HG03064 (cell line): ENCODE results near the gene MEF2B.
A peak's percentile ranks its signal among the peaks of the same experiment; 100 is the strongest.
"Not testable (repeated sequence)": the region's sequence is repeated elsewhere in the genome, so short reads cannot be mapped to it uniquely, and the experiment has no call there.

ENCODE experiments used
- ATAC-seq: cut with Tn5 transposase; IDR thresholded peaks from one replicate; pipeline ENCODE4 v1.9.1; 2021; ENCODE audit warnings: low read depth; ENCODE audit not compliant: unreplicated experiment

Gene MEF2B

DNA sequence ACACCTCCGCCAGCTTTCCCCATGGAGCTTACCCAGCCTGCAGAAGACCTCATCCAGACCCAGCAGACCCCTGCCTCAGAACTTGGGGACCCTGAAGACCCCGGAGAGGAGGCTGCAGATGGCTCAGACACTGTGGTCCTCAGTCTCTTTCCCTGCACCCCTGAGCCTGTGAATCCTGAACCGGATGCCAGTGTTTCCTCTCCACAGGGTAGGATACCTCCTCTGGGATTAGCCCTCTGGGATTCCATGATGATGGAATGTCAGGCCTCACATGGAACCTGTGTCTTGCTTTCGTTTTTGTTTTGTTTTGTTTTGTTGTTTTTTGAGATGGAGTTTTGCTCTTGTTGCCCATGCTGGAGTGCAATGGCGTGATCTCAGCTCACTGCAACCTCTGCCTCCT, 23.9 kb upstream of the MEF2B start:
- no peak for ATAC-seq

DNA sequence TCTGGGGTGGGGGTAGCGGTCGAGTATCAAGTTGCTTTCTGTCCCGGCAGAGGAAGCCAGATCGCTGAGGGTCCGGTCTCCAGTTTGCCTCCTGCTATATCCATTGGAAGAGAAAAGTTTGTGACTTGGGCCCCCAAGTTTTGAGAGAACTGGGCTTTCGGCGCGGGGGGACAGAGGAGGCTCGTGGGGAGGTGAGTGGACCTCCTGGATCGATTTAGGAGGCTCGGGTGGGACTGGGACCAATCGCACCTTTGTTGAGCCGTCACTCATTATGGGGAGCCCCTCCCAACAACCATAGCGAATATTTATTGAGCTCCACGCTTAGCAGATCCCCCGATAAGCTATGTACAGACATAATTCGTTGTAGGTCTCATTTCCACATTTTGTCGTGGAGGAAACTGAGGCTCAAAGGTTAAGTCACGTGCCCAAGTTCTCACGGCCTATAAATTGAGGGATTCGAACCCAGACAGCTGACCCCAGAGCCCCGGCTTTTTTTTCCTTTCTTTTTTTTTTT, 22.9 kb upstream of the MEF2B start:
- no peak for ATAC-seq

DNA sequence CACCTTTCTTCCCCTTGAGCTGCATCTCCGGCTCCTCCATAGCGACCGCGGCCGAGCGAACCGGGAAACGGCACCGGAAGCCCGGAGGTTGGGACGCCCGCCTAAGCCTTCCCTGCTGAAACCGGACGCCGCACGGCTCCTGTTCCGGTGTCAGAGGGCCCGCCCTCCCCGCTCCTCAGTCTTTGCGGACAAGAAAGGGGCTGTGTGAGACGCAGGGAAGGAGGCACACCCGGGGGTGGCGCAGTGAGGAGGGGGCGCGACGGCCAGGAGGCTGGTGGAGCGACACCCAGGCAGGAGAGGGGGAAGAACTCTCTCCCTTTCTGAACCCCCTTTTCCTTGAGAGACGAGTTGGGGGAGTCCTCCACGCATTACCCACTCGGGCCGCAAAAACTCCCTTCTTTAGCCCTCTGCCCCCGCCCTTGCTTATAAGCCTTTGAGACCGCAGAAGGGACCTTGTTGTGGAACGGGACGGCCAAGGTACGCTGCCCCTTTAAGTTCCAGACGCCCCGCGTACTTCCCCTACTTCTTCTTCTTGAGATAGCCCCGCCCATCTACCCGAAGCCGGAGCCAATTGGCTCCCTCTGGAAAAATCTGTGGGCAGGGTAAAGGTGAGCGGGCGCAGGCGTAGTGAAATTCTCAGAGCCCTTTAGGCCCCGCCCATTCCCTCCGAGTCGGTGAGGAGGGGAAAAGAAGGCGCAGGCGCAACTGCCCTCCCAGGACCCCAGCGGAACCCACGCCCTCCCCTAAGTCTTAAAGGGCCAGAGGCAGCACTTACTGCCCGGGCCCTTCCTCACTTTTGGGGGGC, 22.2 kb upstream of the MEF2B start, which contains the start of the genes BORCS8 and RFXANK:
TSS of gene BORCS8 (minus strand) at position 75 of the 805 bp plus-strand sequence. CDS start at position 40, 35 bp downstream.
TSS of gene RFXANK (plus strand) at position 181 of the 805 bp plus-strand sequence. CDS start 1,689 bp downstream, outside the sequence.
- ATAC-seq = peak; percentile 79

DNA sequence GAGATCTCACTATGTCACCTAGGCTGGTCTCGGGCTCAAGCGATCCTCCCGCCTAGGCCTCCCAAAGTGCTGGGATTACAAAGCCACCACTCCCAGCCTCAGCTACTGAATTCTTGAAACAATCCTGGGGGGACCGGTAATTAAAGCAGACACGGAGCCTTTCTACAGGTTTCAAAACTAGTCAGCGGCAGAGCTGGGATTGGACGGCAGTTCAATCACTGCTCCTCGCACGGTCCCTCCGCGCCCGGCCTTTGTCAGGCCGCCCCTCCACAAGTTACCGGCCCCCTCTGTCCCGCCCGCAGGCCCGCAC, 21.7 kb upstream of the MEF2B start:
- ATAC-seq = no peak

DNA sequence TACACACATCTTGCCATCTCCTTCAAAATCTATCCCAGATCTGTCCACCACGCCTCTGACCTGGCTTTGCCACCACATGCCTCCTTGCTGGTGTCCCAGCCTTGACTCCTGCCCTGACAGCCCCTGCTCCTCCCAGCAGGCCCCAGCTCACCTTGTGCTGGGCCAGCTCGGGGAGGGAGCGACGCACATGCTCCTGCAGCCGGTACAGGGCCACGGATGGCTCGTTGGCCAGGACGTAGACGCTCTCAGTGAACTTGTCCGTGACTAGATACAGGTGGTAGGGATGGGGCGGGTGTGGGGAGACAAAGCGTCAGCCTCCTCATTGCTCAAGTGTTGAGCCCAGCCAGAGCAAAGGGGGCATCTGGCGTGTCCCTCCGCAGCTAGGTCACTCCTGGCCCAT, 16.7 kb upstream of the MEF2B start:
- ATAC-seq = no peak

DNA sequence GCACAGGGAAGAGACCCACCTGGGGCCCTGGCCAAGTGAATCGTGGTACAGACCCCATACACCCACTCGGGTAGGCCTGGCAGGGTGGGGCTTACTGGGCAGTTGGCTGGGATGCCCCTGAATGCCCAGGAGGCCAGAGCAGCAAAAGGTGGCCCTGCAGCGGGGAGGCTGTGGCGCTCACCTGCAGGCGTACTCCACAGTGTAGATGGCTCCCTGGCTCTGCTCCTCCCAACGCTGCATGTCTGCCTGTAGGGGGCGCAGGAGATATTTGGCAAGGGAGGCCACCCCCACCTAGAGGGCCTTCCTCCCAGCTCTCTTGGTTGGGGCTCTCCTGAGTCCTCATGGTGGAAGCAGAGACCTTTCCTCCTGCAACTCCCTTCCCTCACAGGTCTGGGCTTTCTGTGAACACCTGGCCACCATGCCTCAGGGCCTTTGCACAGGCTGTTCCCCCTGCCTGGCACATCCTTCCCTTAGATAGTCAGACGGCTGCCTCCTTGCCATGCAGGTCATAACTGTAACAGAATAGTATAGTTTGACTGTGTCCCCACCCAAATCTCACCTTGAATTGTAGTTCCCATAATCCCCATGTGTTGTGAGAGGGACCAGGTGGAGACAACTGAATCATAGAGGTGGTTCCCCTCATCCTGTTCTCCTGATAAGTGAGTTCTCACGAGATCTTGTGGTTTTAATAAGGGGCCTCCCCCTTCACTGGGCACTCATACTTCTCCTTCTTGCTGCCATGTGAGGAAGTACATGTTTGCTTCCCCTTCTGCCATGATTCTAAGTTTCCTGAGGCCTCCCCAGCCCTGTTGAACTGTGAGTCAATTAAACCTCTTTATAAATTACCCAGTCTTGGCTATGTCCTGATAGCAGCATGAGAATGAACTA, 16.0 kb upstream of the MEF2B start:
- no peak for ATAC-seq

DNA sequence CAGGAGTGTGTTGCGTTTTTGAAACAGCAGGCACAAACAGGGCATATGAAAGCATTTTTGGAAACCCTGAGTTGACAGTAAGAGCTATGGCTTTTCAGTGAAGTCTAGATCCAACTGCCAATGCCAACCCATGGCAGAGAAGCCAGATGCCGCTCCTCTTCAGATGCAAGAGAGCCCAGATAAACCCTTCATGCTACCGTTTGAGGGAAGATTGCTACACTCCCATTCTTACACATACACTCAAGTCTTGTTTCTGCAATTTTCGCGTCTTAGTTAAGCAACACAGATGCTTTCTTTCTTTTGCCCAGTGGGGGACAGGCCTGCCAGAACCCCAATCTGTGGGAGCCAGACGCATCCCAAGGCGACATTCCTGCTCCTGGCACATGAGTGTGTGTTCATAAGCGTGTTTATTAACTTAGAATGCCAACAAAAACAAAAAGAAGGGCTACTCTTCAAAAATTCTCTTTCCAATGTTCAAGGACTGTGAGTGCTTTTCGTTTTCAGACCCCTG, 11.5 kb upstream of the MEF2B start:
- ATAC-seq = no peak

DNA sequence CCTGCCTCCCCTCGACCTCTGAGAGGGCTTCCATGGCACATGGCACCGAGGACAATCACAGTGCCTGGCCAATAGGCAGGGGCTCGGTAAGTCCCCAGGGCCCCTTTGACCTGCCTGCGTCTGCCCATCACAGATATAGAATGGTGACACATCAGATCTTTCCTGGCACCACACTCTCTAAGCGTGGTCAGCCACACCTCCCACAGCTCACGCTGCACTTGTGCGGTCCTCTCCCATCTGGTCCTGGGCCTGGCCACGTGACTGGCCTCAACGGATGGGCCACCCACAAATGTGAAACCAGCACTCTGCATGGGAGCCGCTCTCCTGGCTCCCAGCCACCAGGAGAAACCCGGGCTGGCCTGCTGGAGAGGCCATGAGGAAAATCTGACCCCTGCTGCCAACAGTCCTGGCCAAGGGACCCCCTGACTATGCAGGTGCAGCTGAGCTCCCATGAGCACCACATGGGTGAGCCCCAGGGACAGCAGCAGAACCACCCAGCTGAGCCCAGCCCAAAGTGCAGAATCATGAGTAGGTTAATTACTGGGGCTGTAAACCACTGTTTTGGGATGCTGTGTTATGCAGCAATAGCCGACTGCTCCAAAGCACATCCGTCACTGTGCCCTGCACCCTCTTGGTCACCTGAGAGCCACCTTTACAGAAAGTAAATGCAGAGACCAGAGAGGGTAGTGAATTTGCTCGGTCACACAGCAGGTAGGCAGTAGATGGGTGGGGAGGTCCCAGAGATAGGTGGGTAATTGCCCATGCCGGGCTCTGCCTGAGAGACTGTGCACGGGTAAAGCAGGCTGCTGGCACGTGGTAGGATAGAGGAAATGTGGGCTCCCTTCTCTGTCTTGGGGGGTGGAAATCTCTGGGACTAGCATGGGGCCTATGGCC, 9.7 kb upstream of the MEF2B start:
- ATAC-seq = no peak

DNA sequence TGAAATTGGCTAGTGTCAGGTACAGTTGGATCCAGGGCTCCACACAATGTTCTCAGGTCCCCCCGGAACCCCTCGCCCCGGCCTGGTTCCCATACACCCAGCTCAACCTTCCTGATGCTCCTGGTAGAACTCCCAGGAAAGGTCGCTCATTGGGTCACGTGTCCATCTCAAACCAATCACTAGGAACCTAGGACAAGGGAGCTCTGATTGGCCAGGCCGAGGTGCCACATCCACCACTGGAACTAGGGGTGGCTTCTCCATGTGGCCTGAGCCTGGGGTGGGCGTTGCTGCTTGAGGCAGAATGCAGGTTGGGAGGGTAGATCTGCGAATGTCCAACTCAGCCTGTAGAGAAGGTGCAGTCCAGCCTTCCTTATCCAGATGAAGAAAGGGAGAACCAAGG, 6.9 kb upstream of the MEF2B start:
- no peak for ATAC-seq

DNA sequence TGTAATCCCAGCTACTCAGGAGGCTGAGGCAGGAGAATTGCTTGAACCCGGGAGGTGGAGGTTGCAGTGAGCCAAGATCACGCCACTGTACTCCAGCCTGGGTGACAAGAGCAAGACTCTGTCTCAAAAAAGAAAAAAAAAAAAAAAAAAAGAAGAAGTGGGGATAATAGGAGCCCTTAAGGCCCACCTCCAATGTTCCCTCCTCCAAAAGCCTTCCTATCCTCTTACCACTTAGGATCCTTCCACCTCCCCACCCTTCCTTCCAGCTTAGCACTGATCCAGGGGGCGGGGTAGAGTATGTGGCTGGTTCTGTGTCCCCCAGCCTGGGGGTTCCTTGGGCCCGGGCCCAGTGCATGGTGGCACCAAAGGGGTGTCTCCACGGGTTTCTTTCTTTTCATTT, 3.2 kb upstream of the MEF2B start:
- ATAC-seq = not testable (repeated sequence)

DNA sequence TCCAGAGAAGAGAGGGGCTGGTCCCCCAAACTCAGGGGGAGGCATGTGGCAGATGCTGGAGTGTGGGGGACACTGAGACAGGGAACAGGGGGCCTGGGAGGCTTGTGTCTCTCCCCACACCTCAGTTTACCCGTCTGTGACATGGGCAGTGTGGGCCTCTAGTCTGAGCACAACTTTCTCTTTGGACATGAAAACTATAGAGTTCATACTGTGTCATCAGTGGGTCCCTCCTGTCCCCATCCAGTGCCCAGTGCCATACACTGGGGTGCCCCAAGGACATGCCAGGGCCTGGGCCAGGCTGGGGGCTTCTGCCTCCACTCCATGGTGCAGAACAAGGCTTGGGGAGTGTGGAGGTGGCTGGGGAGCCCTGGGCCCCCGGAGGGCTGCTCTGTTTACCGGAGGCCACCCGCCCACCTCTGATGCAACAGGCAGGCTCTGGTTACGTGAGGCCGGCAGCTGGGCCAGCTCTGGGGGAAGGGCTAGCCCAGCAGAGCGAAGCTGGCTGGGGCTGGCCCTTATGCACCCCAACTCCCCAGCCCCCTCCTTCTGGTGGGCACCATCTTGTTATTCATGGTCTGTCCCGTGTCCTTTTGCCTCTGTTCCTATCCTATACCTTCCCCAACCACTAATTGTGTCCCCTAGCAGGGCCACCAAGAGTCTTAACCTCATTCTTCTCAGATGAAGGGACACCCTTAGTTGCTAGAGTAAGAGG, 1.9 kb upstream of the MEF2B start:
- ATAC-seq = no peak

DNA sequence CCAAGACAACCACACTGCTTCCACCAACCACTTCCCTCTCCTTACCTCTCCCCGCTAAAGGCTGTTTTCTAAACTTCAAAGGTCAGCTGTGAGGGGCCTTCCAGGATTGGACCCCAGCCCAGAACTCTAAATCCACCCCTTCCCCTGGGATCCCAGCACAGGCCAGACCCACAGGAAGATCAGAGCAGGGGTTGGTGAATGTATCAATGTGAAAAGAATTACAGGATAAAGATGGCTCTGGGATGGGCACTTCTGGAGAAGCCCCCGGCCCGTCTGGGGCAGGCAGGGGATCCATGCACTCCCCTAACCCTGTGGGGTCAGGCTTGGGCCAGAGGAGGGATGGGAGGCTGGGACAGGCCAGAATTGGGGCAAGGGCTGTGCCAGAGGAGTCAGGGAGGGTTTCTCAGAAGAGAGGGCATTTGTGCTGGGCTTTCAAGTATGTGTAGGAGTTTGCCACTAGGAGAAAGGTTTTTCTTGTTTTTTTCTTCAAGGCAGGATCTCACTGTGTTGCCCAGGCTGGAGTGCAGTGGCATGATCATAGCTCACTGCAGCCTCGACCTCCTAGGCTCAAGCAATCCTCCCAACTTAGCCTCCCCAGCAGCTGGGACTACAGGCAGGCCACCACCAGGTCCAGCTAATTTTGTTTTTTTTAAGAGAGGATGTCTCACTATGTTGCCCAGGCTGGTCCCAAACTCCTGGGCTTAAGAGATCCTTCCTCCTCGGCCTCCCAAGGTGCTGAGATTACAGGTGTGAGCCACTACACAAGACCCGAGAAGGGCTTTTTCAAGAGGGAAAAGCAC, 1.0 kb upstream of the MEF2B start:
- no peak for ATAC-seq

DNA sequence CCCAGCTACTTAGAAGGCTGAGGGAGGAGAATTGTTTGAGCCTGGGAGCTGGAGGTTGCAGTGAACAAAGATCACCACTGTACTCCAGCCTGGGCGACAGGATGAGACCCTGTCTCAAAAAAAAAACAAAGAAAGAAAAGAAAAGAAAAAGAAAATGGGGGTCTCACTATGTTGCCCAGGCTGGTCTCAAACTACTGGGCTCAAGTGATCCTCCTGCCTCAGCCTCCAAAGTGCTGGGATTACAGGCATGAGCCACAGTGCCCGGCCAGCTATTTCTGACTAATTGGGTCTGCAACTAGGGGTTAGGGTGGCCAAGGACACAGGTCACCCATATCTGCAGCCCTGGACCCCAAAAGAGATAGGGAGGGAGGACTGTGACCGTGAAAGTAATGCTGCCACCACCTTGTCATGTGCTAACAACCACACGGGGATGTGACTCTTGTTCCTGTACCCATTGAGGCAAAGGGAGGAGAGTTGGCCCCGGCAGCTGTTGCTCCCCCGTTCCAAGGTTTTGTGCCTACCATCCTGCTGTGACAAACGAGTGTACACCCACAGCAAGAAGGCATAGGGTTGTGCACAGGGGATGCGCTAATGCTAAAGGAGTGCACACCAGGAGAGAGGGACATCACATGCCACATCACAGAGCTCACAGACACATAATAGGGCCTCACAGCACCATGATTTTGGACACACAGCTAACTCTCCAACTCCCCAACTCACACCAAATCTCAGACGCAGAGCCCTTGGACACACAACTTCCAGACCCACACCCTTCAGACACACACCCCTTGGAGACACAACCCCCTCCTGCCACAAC, 619 bp downstream of the MEF2B start:
- no peak for ATAC-seq

DNA sequence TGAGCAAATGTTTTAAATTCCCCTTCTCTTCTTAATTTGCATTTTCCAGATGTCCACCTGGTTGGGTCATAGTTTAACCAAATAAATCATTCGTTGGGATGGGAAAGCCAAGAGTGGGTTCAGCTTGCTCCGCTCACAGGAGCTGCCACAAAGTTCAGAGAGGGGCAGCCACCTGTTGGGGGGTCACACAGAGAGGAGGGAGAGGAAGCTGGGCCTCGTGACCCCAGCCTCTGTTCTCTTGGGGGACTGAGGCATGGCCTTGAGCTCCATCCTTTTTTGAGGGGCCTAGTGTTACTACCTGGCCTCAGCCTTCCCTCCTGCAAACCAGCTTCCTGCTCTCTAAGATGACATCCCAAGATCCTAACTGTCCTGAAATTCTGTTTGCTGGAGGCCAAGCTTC, 2.5 kb downstream of the MEF2B start:
- no peak for ATAC-seq

DNA sequence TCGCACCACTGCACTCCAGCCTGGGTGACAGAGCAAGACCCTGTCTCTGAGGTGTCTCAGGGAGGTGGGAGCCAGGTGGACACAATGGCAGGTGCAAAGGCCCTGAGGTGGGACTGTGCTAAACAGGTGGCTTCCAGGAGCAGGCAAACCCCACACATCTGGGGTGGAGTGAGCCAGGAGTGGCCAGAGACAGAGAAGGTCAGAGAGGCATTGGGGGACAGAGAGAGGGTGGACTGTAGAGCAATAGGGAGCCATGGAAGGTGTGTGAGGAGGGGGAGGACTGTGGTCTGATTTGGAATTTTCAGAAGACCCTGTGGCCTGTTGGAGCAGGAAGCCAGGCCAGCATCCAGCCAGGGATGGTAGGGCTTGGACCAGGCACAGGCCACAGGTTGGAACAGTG, 4.7 kb downstream of the MEF2B start:
- ATAC-seq = no peak

DNA sequence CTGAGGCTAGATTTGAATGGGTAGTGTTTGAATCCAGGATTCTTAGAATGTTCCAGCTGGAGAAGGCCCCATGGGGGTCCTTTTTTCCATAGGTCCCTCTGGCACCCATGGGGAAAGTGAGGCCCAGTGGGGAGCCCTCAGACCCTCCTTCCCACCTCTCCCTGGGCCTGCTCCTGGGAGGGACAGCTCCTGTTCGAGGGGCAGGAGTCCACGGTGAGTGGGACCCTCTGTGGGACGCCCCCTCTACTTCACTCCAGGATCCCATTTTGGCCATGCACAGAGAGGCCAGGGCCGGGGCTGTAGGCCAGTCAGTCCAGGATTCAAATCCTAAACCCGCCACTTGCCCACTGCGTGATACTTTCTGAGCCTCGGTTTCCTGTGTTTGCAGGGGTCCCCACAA, 7.6 kb downstream of the MEF2B start:
- ATAC-seq = no peak

DNA sequence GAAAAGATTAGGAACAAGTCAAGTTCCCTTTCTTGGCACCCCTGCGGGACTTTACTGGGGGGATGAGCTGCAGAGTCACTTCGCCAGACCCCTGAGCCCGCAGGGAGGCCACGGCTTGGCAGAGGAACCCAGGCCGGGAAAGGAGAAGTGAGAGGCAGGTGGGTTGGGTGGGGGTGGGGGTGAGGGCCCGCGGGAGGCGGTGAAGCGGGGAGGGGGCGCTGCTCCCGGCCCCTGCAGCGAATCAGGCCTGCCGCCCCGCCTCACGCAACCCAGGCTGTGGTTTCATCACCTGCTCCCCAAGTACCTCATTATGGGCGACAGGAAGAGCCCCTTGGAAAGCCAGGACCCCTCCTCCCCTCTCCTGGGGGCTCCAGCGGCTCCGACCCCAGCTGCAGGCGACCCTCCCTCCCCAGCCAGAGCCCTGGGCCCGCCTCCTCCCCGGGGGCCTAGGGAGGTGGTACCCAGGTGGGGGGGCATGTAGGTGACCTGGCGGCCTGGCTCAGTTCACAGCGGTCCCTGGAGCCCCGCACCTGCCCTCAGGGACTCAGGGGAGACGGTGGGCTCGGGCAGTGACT, 9.5 kb downstream of the MEF2B start:
- no peak for ATAC-seq

DNA sequence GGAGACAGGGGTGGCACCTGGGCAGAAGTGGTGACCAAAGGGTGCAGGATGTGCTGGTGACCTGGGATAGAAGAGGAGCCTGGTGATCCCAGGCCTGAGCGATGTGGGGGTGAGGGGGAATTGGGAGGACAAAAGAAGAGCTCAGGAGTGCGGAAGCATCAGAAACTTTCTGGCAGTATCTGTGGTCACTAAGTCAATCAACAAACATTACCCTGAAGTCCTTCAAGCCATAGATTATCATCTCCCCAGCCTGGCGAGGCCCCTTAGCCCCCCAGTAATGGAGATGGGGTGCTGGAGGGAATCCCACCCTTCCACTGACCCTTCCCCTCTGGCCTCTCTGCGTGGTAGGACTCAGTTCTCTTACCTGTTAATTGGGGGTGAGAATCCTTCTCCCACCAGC, 10.5 kb downstream of the MEF2B start:
- no peak for ATAC-seq
